H9 (cell line): ENCODE measurements around the gene PLAC8. TPM values are rescaled to one million over a fixed set of nuclear protein-coding genes. Genes with fewer than 3 reads are reported as not detected.

Experiments
- DNase-seq: peaks from one replicate; pipeline ENCODE4 v3.0.0-alpha.2; 2017
- H2AFZ ChIP-seq: one replicate; pipeline ENCODE4 v1.6.1; 2013; ENCODE audit warnings: mild to moderate bottlenecking, low read length, control low read depth, moderate library complexity
- H2AK5ac ChIP-seq: 2 replicates; pipeline ENCODE4 v1.6.1; 2013; ENCODE audit warnings: low read length, control low read depth, mixed read lengths; ENCODE audit not compliant: insufficient read length
- H2BK120ac ChIP-seq: one replicate; pipeline ENCODE4 v1.6.1; 2013; ENCODE audit warnings: low read depth, mild to moderate bottlenecking, low read length, control low read depth, inconsistent platforms; ENCODE audit not compliant: poor library complexity, severe bottlenecking
- H2BK12ac ChIP-seq: 2 replicates; pipeline ENCODE4 v1.6.1; 2013; ENCODE audit warnings: low read length, control low read depth, mixed read lengths, low read depth; ENCODE audit not compliant: insufficient read length
- H2BK15ac ChIP-seq: 2 replicates; pipeline ENCODE4 v1.6.1; 2013; ENCODE audit warnings: low read depth, low read length, control low read depth
- H2BK20ac ChIP-seq: one replicate; pipeline ENCODE4 v1.6.1; 2013; ENCODE audit warnings: low read depth, mild to moderate bottlenecking, low read length, control low read depth, inconsistent platforms; ENCODE audit not compliant: poor library complexity, severe bottlenecking
- H2BK5ac ChIP-seq: 2 replicates; pipeline ENCODE4 v1.6.1; 2013; ENCODE audit warnings: low read length, control low read depth, mixed read lengths; ENCODE audit not compliant: insufficient read length
- H3K14ac ChIP-seq: 2 replicates; pipeline ENCODE4 v1.6.1; 2013; ENCODE audit warnings: low read length, control low read depth; ENCODE audit not compliant: insufficient read depth
- H3K18ac ChIP-seq: 2 replicates; pipeline ENCODE4 v1.6.1; 2013; ENCODE audit warnings: low read depth, mild to moderate bottlenecking, mixed read lengths, low read length, control low read depth; ENCODE audit not compliant: insufficient read length
- H3K23ac ChIP-seq: 2 replicates; pipeline ENCODE4 v1.6.1; 2013; ENCODE audit warnings: low read length, control low read depth, mixed read lengths, low read depth; ENCODE audit not compliant: insufficient read length
- H3K23me2 ChIP-seq: 2 replicates; pipeline ENCODE4 v1.6.1; 2013; ENCODE audit warnings: low read depth, mild to moderate bottlenecking, mixed read lengths, low read length, control low read depth; ENCODE audit not compliant: insufficient read length, poor library complexity, severe bottlenecking
- H3K27ac ChIP-seq: 2 replicates; pipeline ENCODE4 v1.5.1; 2013; ENCODE audit warnings: low read length, control low read depth, mixed read lengths, low read depth; ENCODE audit not compliant: insufficient read length
- H3K27me3 ChIP-seq: 2 replicates; pipeline ENCODE4 v1.6.1; 2013; ENCODE audit warnings: low read length, control low read depth, inconsistent platforms; ENCODE audit not compliant: insufficient read depth
- H3K4ac ChIP-seq: 2 replicates; pipeline ENCODE4 v1.6.1; 2013; ENCODE audit warnings: low read depth, mild to moderate bottlenecking, control low read depth, inconsistent platforms, low read length, moderate library complexity
- H3K4me1 ChIP-seq: 2 replicates; pipeline ENCODE4 v1.6.1; 2013; ENCODE audit warnings: low read length, control low read depth, inconsistent platforms; ENCODE audit not compliant: insufficient read depth
- H3K4me2 ChIP-seq: 2 replicates; pipeline ENCODE4 v1.6.1; 2013; ENCODE audit warnings: low read length, control low read depth, mixed read lengths; ENCODE audit not compliant: insufficient read length, insufficient read depth
- H3K56ac ChIP-seq: 2 replicates; pipeline ENCODE4 v1.6.1; 2013; ENCODE audit warnings: low read depth, mild to moderate bottlenecking, mixed read lengths, low read length, control low read depth; ENCODE audit not compliant: insufficient read length
- H3K79me1 ChIP-seq: 2 replicates; pipeline ENCODE4 v1.6.1; 2013; ENCODE audit warnings: low read depth, mild to moderate bottlenecking, moderate library complexity, low read length, control low read depth, inconsistent platforms; ENCODE audit not compliant: insufficient read depth, poor library complexity, severe bottlenecking
- H3K79me2 ChIP-seq: 2 replicates; pipeline ENCODE4 v1.6.1; 2013; ENCODE audit warnings: low read length, control low read depth, inconsistent platforms; ENCODE audit not compliant: insufficient read depth
- H3K9ac ChIP-seq: 2 replicates; pipeline ENCODE4 v1.6.1; 2013; ENCODE audit warnings: low read length, control low read depth, mixed read lengths; ENCODE audit not compliant: insufficient read length; ENCODE audit errors: extremely low read depth
- H3K9me3 ChIP-seq: one replicate; pipeline ENCODE4 v1.6.1; 2013; ENCODE audit warnings: low read depth, low read length, inconsistent platforms; ENCODE audit not compliant: control insufficient read depth
- H3T11ph ChIP-seq: one replicate; pipeline ENCODE4 v1.6.1; 2013; ENCODE audit warnings: mild to moderate bottlenecking, low read length, control low read depth, inconsistent platforms
- H4K20me1 ChIP-seq: one replicate; pipeline ENCODE4 v1.6.1; 2013; ENCODE audit not compliant: control insufficient read depth, insufficient read length, insufficient read depth
- H4K5ac ChIP-seq: 2 replicates; pipeline ENCODE4 v1.6.1; 2013; ENCODE audit warnings: low read depth, mild to moderate bottlenecking, mixed read lengths, low read length, control low read depth; ENCODE audit not compliant: insufficient read length
- H4K8ac ChIP-seq: replicated peaks from 2 replicates; pipeline ENCODE4 v1.6.1; 2013; ENCODE audit warnings: low read length, control low read depth, mixed read lengths, low read depth; ENCODE audit not compliant: insufficient read length
- H4K91ac ChIP-seq: 2 replicates; pipeline ENCODE4 v1.6.1; 2013; ENCODE audit warnings: low read depth, mild to moderate bottlenecking, moderate library complexity, mixed read lengths, low read length, control low read depth; ENCODE audit not compliant: insufficient read length
- H3K27ac Mint-ChIP-seq, 3 experiments: 2 replicates in 2 of 3; 3 replicates in 1 of 3; pipeline ENCODE4 v1.8.0; 2020 to 2021; ENCODE audit warnings: mixed read lengths in 3 of 3, mild to moderate bottlenecking in 1 of 3, moderate library complexity in 1 of 3
- H3K27me3 Mint-ChIP-seq: 2 replicates; pipeline ENCODE4 v1.8.0; 2021; ENCODE audit warnings: low read depth, mild to moderate bottlenecking, moderate library complexity, mixed read lengths
- H3K36me3 Mint-ChIP-seq, 3 experiments: 2 replicates in 2 of 3; 3 replicates in 1 of 3; pipeline ENCODE4 v1.8.0; 2020 to 2021; ENCODE audit warnings: low read depth in 3 of 3, mixed read lengths in 3 of 3; ENCODE audit not compliant: insufficient read depth in 1 of 3
- H3K4me1 Mint-ChIP-seq, 2 experiments: 2 replicates each; pipeline ENCODE4 v1.8.0; 2020; ENCODE audit warnings: mixed read lengths in 2 of 2
- H3K4me3 Mint-ChIP-seq, 2 experiments: 2 replicates in 1 of 2; 3 replicates in 1 of 2; pipeline ENCODE4 v1.8.0; 2020 to 2021; ENCODE audit warnings: mild to moderate bottlenecking in 2 of 2, mixed read lengths in 2 of 2, moderate library complexity in 1 of 2
- H3K9me3 Mint-ChIP-seq, 2 experiments: 2 replicates in 1 of 2; 3 replicates in 1 of 2; pipeline ENCODE4 v1.8.0; 2020; ENCODE audit warnings: mild to moderate bottlenecking in 2 of 2, mixed read lengths in 2 of 2, moderate library complexity in 1 of 2
- WGBS: extraction: QIAGEN DNeasy Blood & Tissue Kit; methylation state at CpG from one replicate; pipeline ENCODE4 v1.1.7; 2013; ENCODE audit warnings: missing lambda C conversion rate, low lambda C conversion rate, mixed read lengths; ENCODE audit not compliant: insufficient read length; ENCODE audit errors: extremely low coverage; 5-methylcytosine and 5-hydroxymethylcytosine counted together
- total RNA-seq: library from RNA; stranded (reverse); gene quantifications from 2 replicates; pipeline ENCODE4 v1.2.1, GENCODE V29; 2021
- TF ChIP-seq, protein P1 (sequence below): fragments of 200-600 bp; sonication (generic); conservative IDR thresholded peaks from 3 replicates; pipeline ENCODE4 v1.8.0; 2021; ENCODE audit warnings: antibody characterized with exemption, mild to moderate bottlenecking

Gene PLAC8
- total RNA-seq, 1 experiment from 2014 or later = 1.6 TPM

DNA sequence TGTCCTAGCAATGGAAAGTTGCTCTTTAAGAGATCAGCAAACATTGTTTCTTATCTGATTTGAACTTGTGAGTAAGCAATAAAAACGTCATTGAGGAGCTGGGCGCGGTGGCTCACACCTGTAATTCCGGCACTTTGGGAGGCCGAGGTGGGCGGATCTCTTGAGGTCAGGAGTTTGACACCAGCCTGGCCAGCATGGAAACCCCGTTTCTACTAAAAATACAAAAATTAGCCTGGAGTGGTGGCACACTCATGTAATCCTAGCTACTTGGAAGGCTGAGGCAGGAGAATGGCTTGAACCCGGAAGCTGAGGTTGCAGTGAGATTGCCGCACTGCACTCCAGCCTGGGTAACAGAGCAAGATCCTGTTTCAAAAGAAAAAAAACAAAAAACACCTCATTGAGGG, 11.2 kb upstream of the PLAC8 start:
- Histone ChIP-seq H2BK12ac (no peak overlapping the region), H3K23me2 (no peaks in the 10 kb centered on the region), H3K18ac (no peak overlapping the region), H3T11ph (no peak overlapping the region), H3K23ac (no peak overlapping the region), H2BK20ac (no peak overlapping the region), H2BK120ac (no peak overlapping the region), H3K9me3 (no peaks in the 10 kb centered on the region), H3K14ac (no peak overlapping the region), H3K27me3 (no peaks in the 10 kb centered on the region), H4K20me1 (no peaks in the 10 kb centered on the region), H3K27ac (no peak overlapping the region), H4K91ac (no peak overlapping the region), H2AFZ (no peak overlapping the region), H4K5ac (no peak overlapping the region), H4K8ac (no peak overlapping the region), H3K4me1 (no peaks in the 10 kb centered on the region), H3K4me2 (no peak overlapping the region), H3K56ac (no peak overlapping the region), H2BK15ac (no peak overlapping the region), H3K9ac (no peak overlapping the region), H3K79me1 (no peaks in the 10 kb centered on the region), H2AK5ac (no peak overlapping the region), H3K4ac (no peak overlapping the region), H2BK5ac (no peak overlapping the region), H3K79me2 (no peaks in the 10 kb centered on the region)
- no peak for DNase-seq
- Mint-ChIP-seq H3K27ac (no peak overlapping the region), H3K4me1 (no peaks in the 10 kb centered on the region), H3K27me3 (no peaks in the 10 kb centered on the region), H3K4me3 (no peak overlapping the region), H3K9me3 (peaks cover 21 to 26% of the 10 kb centered on the region in 2 experiments; a peak in 4 of 5 replicates), H3K36me3 (peaks cover 0 to 5% (median 0%) of the 10 kb centered on the region in 3 experiments; a peak in 2 of 7 replicates)
- TF ChIP-seq, protein P1, sequence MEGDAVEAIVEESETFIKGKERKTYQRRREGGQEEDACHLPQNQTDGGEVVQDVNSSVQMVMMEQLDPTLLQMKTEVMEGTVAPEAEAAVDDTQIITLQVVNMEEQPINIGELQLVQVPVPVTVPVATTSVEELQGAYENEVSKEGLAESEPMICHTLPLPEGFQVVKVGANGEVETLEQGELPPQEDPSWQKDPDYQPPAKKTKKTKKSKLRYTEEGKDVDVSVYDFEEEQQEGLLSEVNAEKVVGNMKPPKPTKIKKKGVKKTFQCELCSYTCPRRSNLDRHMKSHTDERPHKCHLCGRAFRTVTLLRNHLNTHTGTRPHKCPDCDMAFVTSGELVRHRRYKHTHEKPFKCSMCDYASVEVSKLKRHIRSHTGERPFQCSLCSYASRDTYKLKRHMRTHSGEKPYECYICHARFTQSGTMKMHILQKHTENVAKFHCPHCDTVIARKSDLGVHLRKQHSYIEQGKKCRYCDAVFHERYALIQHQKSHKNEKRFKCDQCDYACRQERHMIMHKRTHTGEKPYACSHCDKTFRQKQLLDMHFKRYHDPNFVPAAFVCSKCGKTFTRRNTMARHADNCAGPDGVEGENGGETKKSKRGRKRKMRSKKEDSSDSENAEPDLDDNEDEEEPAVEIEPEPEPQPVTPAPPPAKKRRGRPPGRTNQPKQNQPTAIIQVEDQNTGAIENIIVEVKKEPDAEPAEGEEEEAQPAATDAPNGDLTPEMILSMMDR = no peak
- WGBS = no CpG with 5 or more reads among the region's 9 CpGs
